Measurements from ENCODE around the gene GP1BA. TPM values are rescaled to one million over a fixed set of nuclear protein-coding genes. Genes with fewer than 3 reads are reported as not detected.
"Not testable (repeated sequence)": the region's sequence is repeated elsewhere in the genome, so short reads cannot be mapped to it uniquely, and the experiment has no call there.

GP1BA gene
- total and polyA plus RNA-seq, 2 donors (not counting 1 experiment from before 2014, with no cell fraction given): 0.06 TPM; not detected in 1

- intact Hi-C loops (cut with micrococcal nuclease): loop anchor here (1.0 to 5.0 kb wide), 2 partner anchors 193 to 336 kb away; partner anchors contain the start of gene ARRB2
- Histone ChIP-seq H3K9ac (ENCODE audit: low read length) (no peak within 1 kb of the TSS), H3K4me3 (ENCODE audit: control extremely low read depth in 1 of 5, extremely low read depth in 1 of 5, insufficient read depth in 1 of 5, low read depth in 2 of 5, low read length in 4 of 5) (peak within 1 kb of the TSS in 1 of 5 experiments; percentile 38), H3K36me3 (replicated peaks in 1 of 2; ENCODE audit: control extremely low read depth in 1 of 2, control insufficient read depth in 1 of 2, extremely low read depth in 1 of 2, insufficient read depth in 2 of 2, low read length in 1 of 2) (no peaks in the 10 kb centered on the region), H2AFZ (ENCODE audit: insufficient read depth, low read depth, low read length, poor library complexity, severe bottlenecking) (no peak within 1 kb of the TSS), H4K20me1 (ENCODE audit: control insufficient read depth, insufficient read depth, low read length, poor library complexity, severe bottlenecking) (no peaks in the 10 kb centered on the region), H3K9me3 (ENCODE audit: control extremely low read depth in 1 of 3, control insufficient read depth in 2 of 3, insufficient read depth in 1 of 3, low read length in 2 of 3) (peaks cover 0 to 25% (median 0%) of the 10 kb centered on the region in 3 donors), H3K4me2 (replicated peaks; ENCODE audit: low read depth, low read length, poor library complexity, severe bottlenecking) (peak within 1 kb of the TSS; percentile 98), H3K79me2 (ENCODE audit: control insufficient read depth, insufficient read depth, low read length) (no peaks in the 10 kb centered on the region), H3K4me1 (ENCODE audit: control insufficient read depth in 2 of 2, insufficient read depth in 2 of 2, low read length in 2 of 2) (peaks cover 45 to 53% of the 10 kb centered on the region in 2 donors), H3K27me3 (replicated peaks in 1 of 4; ENCODE audit: control extremely low read depth in 1 of 4, control insufficient read depth in 3 of 4, insufficient read depth in 4 of 4, low read length in 3 of 4) (peaks cover 0 to 29% (median 10%) of the 10 kb centered on the region in 4 experiments), H3K27ac (ENCODE audit: low read length in 2 of 2) (peak within 1 kb of the TSS in 1 of 2 donors; percentile 22)
- Mint-ChIP-seq H3K4me3 (peak within 1 kb of the TSS; percentile 72), H3K4me1 (peaks cover 45% of the 10 kb centered on the region), H3K27me3 (peaks cover 7% of the 10 kb centered on the region), H3K9me3 (ENCODE audit: insufficient read depth) (no peaks in the 10 kb centered on the region), H3K27ac (peak within 1 kb of the TSS; percentile 82)
- ATAC-seq (ENCODE audit: low read depth) (peak; percentile 38), DNase-seq (peak; percentile 87)
- ChIA-PET CTCF (interaction anchor here (0.6 to 4.0 kb wide), 24 partner anchors 10 to 705 kb away, joined by 3 to 15 read pairs (median 4); partner anchors contain the start of genes GLTPD2, RNF167, SLC25A11 and SPAG7), POLR2A (interaction anchor here (0.5 to 2.0 kb wide), 4 partner anchors 37 to 183 kb away, joined by 3 to 7 read pairs (median 5); partner anchors contain the start of genes RNF167, SLC25A11 and SPAG7)
- TF ChIP-seq EZH2 (IDR thresholded peaks at IDR 0.05; ENCODE audit: borderline replicate concordance, insufficient read depth, low read depth, low read length, poor library complexity, severe bottlenecking): no peak
- peak; percentile 83 for TF ChIP-seq CTCF (IDR thresholded peaks at IDR 0.05)
- 0% methylated on average over 8 of the region's 10 CpGs for whole genome bisulfite sequencing (ENCODE audit: insufficient coverage)
These were observed 28.8 kb upstream of the GP1BA start, which contains the start of gene CHRNE for GRCh38 chr17:4903051-4903818. Gene CHRNE, minus strand, starts transcription at chr17:4903098. Its CDS starts 35 bp downstream, at chr17:4903063.

GRCh38 chr17:4906642-4907041 lies 25.4 kb upstream of the GP1BA start:
- POLR2A ChIA-PET; H3K79me2 ChIP-seq (ENCODE audit: control insufficient read depth, insufficient read depth, low read length); H3K9me3 ChIP-seq (ENCODE audit: control extremely low read depth in 1 of 3, control insufficient read depth in 2 of 3, insufficient read depth in 1 of 3, low read length in 2 of 3); H3K27ac Mint-ChIP-seq; ATAC-seq (ENCODE audit: low read depth); H3K4me2 ChIP-seq (replicated peaks; ENCODE audit: low read depth, low read length, poor library complexity, severe bottlenecking); H2AFZ ChIP-seq (ENCODE audit: insufficient read depth, low read depth, low read length, poor library complexity, severe bottlenecking); DNase-seq; H3K9ac ChIP-seq (ENCODE audit: low read length); H3K36me3 ChIP-seq (replicated peaks in 1 of 2; ENCODE audit: control extremely low read depth in 1 of 2, control insufficient read depth in 1 of 2, extremely low read depth in 1 of 2, insufficient read depth in 2 of 2, low read length in 1 of 2); H3K4me3 Mint-ChIP-seq; H3K9me3 Mint-ChIP-seq (ENCODE audit: insufficient read depth); H4K20me1 ChIP-seq (ENCODE audit: control insufficient read depth, insufficient read depth, low read length, poor library complexity, severe bottlenecking); intact Hi-C loops (cut with micrococcal nuclease); CTCF ChIA-PET; H3K4me3 ChIP-seq (ENCODE audit: control extremely low read depth in 1 of 5, extremely low read depth in 1 of 5, insufficient read depth in 1 of 5, low read depth in 2 of 5, low read length in 4 of 5); H3K27ac ChIP-seq (ENCODE audit: low read length in 2 of 2): not testable (repeated sequence)
- peaks cover 0 to 14% (median 1%) of the 10 kb centered on the region in 4 experiments for H3K27me3 ChIP-seq (replicated peaks in 1 of 4; ENCODE audit: control extremely low read depth in 1 of 4, control insufficient read depth in 3 of 4, insufficient read depth in 4 of 4, low read length in 3 of 4)
- Mint-ChIP-seq H3K27me3 (peaks cover 12% of the 10 kb centered on the region), H3K4me1 (peaks cover 20% of the 10 kb centered on the region)
- peaks cover 21 to 31% of the 10 kb centered on the region in 2 donors for H3K4me1 ChIP-seq (ENCODE audit: control insufficient read depth in 2 of 2, insufficient read depth in 2 of 2, low read length in 2 of 2)

Data from B cell (primary cell).